C4-2B (cell line): ENCODE data around the gene RADIL.

ENCODE experiments used
- ZFX ChIP-seq: fragments of 450-650 bp; IDR thresholded peaks from 2 replicates; pipeline ENCODE4 v1.6.1; 2017
- TF ChIP-seq, protein P1 (sequence below): fragments of 450-650 bp; conservative IDR thresholded peaks from 2 replicates; pipeline ENCODE4 v1.5.1; 2017; ENCODE audit warnings: mild to moderate bottlenecking

DNA sequence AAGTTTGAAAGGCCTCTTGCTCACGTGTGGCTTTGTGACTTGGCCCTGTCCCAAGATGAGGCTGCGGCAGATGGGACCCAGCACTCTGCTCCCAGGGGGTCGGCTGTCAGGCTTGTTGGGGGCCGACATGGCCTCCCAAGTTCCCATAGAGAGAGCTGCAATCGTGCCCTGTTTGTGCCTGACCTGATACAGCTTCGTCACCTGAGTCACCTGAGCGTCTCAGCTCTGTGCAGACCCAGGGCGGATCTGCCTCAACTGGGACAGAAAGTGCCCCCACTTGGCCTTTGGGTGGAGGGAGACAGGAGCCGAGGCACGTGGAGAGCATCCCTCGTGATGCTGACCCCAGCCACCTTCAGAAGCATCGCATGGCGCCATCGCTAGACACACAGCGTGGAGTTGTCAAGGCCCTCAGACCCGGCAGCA, 43.4 kb downstream of the RADIL start:
- TF ChIP-seq, protein P1, sequence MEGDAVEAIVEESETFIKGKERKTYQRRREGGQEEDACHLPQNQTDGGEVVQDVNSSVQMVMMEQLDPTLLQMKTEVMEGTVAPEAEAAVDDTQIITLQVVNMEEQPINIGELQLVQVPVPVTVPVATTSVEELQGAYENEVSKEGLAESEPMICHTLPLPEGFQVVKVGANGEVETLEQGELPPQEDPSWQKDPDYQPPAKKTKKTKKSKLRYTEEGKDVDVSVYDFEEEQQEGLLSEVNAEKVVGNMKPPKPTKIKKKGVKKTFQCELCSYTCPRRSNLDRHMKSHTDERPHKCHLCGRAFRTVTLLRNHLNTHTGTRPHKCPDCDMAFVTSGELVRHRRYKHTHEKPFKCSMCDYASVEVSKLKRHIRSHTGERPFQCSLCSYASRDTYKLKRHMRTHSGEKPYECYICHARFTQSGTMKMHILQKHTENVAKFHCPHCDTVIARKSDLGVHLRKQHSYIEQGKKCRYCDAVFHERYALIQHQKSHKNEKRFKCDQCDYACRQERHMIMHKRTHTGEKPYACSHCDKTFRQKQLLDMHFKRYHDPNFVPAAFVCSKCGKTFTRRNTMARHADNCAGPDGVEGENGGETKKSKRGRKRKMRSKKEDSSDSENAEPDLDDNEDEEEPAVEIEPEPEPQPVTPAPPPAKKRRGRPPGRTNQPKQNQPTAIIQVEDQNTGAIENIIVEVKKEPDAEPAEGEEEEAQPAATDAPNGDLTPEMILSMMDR: no peak
- TF ChIP-seq ZFX: no peak
